Measurements from ENCODE around the gene LYZL1. TPM values are rescaled to one million over a fixed set of nuclear protein-coding genes. Genes with fewer than 3 reads are reported as not detected.

Gene LYZL1
- total and polyA plus RNA-seq, 9 of the 15 experiments (the other 6 are each of a cell fraction or from before 2014, with no cell fraction given), result not detected

DNA sequence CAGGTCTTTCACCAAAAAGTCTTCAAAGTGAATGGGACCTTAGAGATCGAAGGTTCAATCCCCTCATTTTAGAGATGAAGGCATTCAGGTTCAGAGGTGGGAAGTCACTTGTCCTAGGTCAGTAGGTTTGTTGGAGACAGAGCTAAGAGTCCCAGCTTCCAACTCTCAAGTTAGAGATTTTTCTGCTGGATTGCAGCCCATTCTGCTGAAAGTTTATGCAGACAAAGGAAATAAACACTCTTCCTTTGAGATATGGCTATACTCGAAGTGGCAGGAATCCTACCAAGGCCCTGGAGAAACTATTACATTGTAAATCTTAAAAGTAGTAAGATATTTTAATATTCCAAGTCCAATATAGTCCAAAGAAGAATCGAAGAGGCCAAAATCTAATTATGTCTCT, 64.4 kb downstream of the LYZL1 start (continued):
- TF ChIP-seq, protein P1, sequence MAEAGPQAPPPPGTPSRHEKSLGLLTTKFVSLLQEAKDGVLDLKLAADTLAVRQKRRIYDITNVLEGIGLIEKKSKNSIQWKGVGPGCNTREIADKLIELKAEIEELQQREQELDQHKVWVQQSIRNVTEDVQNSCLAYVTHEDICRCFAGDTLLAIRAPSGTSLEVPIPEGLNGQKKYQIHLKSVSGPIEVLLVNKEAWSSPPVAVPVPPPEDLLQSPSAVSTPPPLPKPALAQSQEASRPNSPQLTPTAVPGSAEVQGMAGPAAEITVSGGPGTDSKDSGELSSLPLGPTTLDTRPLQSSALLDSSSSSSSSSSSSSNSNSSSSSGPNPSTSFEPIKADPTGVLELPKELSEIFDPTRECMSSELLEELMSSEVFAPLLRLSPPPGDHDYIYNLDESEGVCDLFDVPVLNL (CRISPR knock-in tag; IDR thresholded peaks at IDR 0.05; ENCODE audit: low read depth), result no peak
- TF ChIP-seq TFAM (CRISPR knock-in tag; conservative IDR thresholded peaks at IDR 0.05) (no peak), HIVEP1 (CRISPR knock-in tag; IDR thresholded peaks at IDR 0.05) (no peak), ELF2 (CRISPR knock-in tag; IDR thresholded peaks at IDR 0.05) (no peak), ZNF644 (tag; IDR thresholded peaks at IDR 0.05; ENCODE audit: low read depth) (no peak), TAL1 (IDR thresholded peaks at IDR 0.05) (no peak), GABPB1 (CRISPR knock-in tag; IDR thresholded peaks at IDR 0.05) (no peak)
- TF ChIP-seq, protein P2, sequence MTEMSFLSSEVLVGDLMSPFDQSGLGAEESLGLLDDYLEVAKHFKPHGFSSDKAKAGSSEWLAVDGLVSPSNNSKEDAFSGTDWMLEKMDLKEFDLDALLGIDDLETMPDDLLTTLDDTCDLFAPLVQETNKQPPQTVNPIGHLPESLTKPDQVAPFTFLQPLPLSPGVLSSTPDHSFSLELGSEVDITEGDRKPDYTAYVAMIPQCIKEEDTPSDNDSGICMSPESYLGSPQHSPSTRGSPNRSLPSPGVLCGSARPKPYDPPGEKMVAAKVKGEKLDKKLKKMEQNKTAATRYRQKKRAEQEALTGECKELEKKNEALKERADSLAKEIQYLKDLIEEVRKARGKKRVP (CRISPR knock-in tag; IDR thresholded peaks at IDR 0.05), result no peak

DNA sequence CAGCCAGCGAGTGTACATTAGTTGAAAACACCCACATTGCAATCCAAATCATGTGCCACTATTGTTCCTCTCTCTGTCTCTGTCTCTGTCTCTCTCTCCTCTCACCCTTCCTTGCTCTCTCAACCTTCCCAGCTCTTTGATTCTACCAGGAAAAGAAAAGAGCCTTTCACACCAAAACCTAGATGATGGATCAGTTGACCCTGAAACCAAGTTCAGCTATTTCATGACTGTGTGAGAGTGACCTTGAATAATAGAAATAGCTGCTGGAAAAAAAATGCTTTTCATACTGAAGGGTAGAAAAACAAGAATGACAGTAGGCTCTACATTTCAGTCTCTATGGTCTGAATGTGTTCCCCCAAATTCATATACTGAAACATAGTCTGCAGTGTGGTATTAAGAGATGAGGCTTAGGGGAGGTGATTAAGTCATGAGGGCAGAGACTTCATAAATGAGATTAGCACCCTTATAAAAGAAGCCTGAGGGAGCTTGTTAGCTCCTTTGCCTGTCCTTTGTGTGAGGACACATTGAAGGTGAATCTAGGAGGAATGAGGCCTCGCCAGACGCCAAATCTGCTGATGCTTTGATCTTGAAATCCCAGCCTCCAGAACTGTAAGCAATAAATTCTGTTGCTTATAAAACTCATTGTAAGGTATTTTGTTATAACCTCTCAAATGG, 65.2 kb downstream of the LYZL1 start:
- H3K9ac ChIP-seq (ENCODE audit: insufficient read depth in 1 of 2, low read depth in 2 of 2, low read length in 2 of 2), result no peak overlapping the region
- no peak for DNase-seq (ENCODE audit: extremely low read depth in 1 of 4, low spot score in 3 of 4)
- H4K20me1 ChIP-seq (replicated peaks; ENCODE audit: control insufficient read depth, insufficient read depth, low read length), result no peaks in the 10 kb centered on the region; the same call in 1 of the 2 replicates
- no peaks in the 10 kb centered on the region for H3K79me2 ChIP-seq (ENCODE audit: control insufficient read depth, insufficient read depth, low read length)
- H3K9me3 ChIP-seq (replicated peaks; ENCODE audit: control insufficient read depth, insufficient read depth, low read depth, low read length), result no peaks in the 10 kb centered on the region
- H3K4me2 ChIP-seq (ENCODE audit: insufficient read depth, low read length), result no peak overlapping the region
- in situ Hi-C loops (cut with MboI) (no loop called here), intact Hi-C loops (cut with micrococcal nuclease) (no loop called here)
- H3K27ac ChIP-seq (ENCODE audit: extremely low read depth, low read depth, low read length), result no peak overlapping the region
- peaks cover 11 to 18% of the 10 kb centered on the region in 2 experiments; a peak in 4 of 5 replicates for H3K27me3 ChIP-seq (ENCODE audit: control insufficient read depth in 2 of 2, insufficient read depth in 2 of 2, low read length in 2 of 2)
- FAIRE-seq, result no peak
- no TSS peak for BruUV-seq (replicated peaks)
- ChIA-PET CTCF (ENCODE audit: low intra/inter-chr PET ratio) (no interaction called here), POLR2A (no interaction called here)
- H3K36me3 ChIP-seq (ENCODE audit: control insufficient read depth, insufficient read depth, low read length), result no peaks in the 10 kb centered on the region
- no peak overlapping the region for H3K4me3 ChIP-seq
- WGBS (ENCODE audit: insufficient coverage, low coverage, missing lambda C conversion rate), result 0% methylated on average over 3 of the region's 3 CpGs
- H3K9me1 ChIP-seq (ENCODE audit: control insufficient read depth, insufficient read depth, low read length), result no peaks in the 10 kb centered on the region
- H2AFZ ChIP-seq (ENCODE audit: low read depth, low read length), result no peak overlapping the region
- no peak for ATAC-seq
- no peaks in the 10 kb centered on the region for H3K4me1 ChIP-seq (replicated peaks in 1 of 2; ENCODE audit: control insufficient read depth in 2 of 2, insufficient read depth in 2 of 2, low read length in 2 of 2)
- TF ChIP-seq, protein P3, sequence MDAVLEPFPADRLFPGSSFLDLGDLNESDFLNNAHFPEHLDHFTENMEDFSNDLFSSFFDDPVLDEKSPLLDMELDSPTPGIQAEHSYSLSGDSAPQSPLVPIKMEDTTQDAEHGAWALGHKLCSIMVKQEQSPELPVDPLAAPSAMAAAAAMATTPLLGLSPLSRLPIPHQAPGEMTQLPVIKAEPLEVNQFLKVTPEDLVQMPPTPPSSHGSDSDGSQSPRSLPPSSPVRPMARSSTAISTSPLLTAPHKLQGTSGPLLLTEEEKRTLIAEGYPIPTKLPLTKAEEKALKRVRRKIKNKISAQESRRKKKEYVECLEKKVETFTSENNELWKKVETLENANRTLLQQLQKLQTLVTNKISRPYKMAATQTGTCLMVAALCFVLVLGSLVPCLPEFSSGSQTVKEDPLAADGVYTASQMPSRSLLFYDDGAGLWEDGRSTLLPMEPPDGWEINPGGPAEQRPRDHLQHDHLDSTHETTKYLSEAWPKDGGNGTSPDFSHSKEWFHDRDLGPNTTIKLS (IDR thresholded peaks at IDR 0.05; ENCODE audit: borderline replicate concordance, low read depth), result no peak
- no peak for TF ChIP-seq U2AF1 (optimal IDR thresholded peaks at IDR 0.05; ENCODE audit: low read depth, low read length)
- no peak for TF ChIP-seq PRMT5 (CRISPR knock-in tag; IDR thresholded peaks at IDR 0.05)
- no peak for TF ChIP-seq CXXC5 (CRISPR knock-in tag; IDR thresholded peaks at IDR 0.05)
- TF ChIP-seq SIN3B (IDR thresholded peaks at IDR 0.05; ENCODE audit: low read depth), result no peak
